ENCODE data around the gene ZFHX3.

DNA sequence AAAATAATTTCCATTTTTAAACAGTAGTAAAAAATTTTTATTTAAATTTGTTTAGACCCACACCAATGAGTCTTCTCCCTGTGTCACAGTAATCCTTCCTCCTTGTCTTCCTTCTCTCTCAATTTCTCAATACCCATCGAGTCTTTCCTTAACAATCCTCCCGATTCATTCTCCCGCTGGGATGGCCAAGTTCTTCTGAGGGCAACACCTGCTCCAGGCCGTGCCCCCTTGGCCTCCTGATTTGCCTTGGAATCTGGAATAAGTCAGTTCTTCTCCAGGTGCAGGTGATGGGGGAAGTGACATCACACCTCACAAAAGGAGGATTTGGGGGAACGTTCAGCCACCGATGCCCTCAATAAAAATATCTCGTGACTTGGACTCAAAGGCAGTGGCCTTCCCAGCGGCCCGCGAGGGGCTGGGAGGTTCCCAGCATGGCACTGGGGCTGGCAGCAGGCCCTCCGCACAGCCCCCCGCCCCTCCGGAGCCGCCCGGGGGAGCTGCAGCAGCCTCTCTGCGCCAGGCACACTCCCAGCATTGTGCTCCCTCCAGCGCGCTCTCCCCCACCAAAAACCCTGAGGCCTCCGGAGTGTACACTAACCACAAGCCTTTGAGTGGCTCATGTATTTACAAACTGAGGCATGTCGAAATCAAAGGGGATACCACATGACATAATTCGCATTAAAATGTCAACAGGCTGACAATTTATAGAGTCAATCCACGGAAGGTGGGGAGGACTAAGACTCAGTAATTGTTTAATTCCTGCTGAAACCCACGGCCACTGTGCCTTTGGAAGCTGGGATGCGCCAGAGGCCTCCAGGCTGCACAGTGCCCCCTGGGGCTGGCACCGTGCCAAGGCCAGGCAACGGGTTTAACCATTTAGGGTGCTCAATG is 120.5 kb downstream of the ZFHX3 start:
- TF ChIP-seq POLR2A (IDR thresholded peaks at IDR 0.05), result no peak
- TF ChIP-seq, protein P1, sequence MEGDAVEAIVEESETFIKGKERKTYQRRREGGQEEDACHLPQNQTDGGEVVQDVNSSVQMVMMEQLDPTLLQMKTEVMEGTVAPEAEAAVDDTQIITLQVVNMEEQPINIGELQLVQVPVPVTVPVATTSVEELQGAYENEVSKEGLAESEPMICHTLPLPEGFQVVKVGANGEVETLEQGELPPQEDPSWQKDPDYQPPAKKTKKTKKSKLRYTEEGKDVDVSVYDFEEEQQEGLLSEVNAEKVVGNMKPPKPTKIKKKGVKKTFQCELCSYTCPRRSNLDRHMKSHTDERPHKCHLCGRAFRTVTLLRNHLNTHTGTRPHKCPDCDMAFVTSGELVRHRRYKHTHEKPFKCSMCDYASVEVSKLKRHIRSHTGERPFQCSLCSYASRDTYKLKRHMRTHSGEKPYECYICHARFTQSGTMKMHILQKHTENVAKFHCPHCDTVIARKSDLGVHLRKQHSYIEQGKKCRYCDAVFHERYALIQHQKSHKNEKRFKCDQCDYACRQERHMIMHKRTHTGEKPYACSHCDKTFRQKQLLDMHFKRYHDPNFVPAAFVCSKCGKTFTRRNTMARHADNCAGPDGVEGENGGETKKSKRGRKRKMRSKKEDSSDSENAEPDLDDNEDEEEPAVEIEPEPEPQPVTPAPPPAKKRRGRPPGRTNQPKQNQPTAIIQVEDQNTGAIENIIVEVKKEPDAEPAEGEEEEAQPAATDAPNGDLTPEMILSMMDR (IDR thresholded peaks at IDR 0.05), result no peak
- no peak for TF ChIP-seq EP300 (IDR thresholded peaks at IDR 0.05)

Measured in ovary (tissue), 3 donors.